T follicular helper cell (primary cell): ENCODE data around the gene OSTM1.
"Not testable (repeated sequence)": the region's sequence is repeated elsewhere in the genome, so short reads cannot be mapped to it uniquely, and the experiment has no call there.

Source experiments
- DNase-seq: peaks from one replicate; pipeline ENCODE4 v3.0.0-alpha.2; 2020; ENCODE audit warnings: low read depth

The OSTM1 gene

DNA sequence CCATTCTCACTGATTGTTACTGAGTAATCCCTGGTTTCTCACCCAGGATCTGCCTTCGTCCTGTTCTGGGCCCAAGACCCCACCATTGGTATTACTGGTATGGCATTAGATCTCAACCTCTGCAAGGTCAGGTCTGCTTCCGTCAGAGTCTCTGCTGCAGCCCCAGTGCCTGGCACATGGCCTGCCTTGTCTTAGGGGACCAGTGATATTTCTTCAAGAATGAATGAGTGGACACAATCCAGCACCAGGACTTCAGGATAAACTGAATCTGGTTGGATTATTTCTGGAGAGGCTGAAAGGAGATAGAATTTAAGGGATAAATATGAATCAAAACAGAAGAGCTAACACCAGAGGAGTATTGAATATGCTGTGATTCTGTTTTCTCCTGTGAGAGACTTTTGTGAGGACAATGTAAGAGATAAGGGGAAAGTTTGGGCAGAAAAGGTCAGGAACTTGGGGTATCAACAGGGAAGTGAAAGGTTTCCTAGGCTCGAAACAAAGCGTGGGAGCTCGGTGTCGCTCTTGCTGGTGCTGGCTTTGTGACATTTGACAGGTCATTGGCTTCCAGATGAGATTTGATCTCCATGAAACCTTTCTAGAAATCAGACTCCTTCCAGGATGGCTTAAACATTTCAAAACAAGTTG is 53.9 kb downstream of the OSTM1 start:
- no peak for DNase-seq

DNA sequence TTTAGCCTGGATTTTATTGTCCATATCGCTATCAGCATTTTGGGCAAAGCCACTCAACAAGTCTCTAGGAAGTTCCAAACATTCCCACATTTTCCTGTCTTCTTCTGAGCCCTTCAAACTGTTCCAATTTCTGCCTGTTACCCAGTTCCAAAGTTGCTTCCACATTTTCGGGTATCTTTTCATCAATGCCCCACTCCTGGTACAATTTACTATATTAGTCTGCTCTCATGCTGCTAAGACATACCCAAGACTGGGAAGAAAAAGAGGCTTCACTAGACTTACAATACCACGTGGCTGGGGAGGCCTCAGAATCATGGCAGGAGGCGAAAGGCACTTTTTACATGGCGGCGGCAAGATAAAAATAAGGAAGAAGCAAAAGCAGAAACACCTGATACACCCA is 58.3 kb downstream of the OSTM1 start:
- DNase-seq, result not testable (repeated sequence)

DNA sequence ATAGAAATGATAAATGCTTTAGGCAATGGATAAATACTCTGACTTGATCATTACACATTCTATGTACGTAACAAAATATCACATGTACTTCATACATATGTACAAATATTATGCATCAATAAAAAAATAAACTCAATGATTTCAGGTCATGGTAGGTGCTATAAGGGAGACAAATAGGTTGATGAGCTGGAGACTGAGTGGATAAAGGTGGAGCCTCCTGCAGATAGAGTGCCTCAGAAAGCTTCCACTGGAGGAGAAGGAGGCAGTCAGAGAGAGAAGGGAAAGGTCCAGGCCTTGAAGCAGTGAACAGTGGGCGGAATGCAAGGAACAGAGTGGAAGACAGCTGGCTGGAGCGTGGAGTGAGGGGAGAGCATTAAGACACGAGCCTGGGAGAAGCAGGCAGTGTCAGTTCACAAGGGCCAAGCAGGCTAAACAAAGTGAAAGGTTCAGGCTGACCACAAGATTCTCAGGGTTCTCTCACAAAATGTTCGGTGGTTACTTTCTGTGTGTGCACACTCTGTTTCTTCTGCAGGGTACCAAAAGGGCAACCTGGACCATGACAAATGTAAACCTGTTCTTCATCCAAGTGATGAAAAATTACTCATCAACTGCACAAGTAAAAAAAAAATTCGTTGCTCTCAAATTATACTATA is 60.6 kb downstream of the OSTM1 start:
- DNase-seq, result no peak

DNA sequence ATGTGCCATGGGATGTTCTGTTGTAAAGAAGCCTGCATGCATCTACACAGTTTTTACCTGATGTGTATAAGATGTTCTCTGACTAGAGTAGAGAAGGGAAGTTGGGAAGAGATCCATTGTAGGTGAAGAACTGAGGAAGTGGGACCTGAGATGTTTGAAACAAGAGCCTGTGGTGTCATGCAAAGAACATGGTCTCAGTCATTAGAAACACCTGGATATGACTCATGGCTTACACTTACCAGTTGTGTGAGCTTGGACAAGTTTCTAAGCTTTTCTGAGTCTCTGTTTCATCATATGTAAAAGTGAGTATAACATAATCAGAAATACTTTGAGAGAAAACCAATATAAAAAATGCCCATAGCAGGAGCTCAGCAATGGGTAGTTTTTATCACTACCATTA is 64.6 kb downstream of the OSTM1 start:
- DNase-seq, result no peak

DNA sequence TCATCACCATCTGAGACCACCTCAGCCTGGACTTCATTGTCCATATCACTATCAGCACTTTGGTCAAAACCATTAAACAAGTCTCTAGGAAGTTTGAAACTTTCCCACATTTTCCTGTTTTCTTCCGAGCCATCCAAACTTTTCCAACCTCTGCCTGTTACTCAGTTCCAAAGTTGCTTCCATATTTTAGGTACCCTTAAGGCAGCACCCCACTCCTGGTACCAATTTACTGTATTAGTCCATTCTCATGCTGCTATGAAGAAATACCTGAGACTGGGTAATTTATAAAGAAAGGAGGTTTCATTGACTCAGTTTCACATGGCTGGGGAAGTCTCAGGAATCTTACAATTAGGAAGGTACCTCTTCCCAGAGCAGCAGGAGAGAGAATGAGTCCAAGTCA is 65.3 kb downstream of the OSTM1 start:
- DNase-seq, result not testable (repeated sequence)

DNA sequence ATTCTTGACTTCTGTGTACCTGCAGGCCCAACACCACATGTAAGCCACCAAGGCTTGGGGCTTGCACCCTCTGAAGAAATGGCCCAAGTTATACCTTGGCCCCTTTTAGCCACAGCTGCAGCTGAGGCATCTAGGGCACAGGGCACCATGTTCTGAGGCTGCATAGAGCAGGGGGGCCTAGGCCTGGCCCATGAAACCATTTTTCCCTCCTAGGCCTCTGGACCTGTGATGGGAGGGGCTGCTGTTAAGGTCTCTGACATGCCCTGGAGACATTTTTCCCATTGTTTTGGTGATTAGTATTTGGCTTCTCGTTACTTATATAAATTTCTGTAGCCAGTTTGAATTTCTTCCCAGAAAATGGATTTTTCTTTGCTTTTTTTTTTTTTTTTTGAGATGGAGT is 66.2 kb downstream of the OSTM1 start:
- DNase-seq, result no peak

DNA sequence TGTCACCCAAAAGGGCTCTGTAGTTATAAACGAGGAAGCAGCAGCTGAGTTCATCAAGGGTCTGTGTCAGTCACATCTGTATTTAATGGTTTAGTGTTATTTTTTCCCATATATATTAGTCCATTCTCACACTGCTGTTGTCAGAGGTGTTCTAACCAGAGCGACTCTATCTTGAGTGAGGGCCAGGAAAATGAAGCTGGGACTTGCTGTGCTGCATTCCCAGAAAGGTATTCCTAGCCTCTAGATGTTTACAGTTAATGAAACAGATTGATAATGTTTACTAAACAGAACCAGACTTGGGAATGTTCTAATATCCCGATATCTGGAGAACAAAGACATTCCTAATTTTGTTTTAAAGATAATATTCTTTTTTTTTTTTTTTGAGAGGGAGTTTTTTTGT is 68.6 kb downstream of the OSTM1 start:
- no peak for DNase-seq

DNA sequence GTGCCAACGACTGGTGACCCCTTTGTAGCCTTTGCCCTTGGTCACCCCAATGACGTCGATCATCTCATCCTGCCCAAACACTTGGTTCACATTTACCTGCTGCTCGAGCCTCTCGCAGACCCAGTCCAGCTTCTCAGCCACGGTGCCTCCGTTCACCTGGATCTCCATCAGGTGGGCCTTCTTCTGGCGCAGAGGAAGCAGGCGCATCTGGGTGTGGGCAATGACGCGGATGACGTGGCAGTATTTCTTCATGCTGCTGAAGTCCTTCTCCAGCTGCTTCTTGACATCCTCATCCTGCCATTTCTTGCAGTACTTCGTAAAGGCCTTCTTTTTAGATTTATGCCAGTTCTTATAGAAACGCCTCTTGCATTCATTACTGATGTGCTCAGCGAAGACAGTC is 69.7 kb downstream of the OSTM1 start:
- DNase-seq, result no peak

DNA sequence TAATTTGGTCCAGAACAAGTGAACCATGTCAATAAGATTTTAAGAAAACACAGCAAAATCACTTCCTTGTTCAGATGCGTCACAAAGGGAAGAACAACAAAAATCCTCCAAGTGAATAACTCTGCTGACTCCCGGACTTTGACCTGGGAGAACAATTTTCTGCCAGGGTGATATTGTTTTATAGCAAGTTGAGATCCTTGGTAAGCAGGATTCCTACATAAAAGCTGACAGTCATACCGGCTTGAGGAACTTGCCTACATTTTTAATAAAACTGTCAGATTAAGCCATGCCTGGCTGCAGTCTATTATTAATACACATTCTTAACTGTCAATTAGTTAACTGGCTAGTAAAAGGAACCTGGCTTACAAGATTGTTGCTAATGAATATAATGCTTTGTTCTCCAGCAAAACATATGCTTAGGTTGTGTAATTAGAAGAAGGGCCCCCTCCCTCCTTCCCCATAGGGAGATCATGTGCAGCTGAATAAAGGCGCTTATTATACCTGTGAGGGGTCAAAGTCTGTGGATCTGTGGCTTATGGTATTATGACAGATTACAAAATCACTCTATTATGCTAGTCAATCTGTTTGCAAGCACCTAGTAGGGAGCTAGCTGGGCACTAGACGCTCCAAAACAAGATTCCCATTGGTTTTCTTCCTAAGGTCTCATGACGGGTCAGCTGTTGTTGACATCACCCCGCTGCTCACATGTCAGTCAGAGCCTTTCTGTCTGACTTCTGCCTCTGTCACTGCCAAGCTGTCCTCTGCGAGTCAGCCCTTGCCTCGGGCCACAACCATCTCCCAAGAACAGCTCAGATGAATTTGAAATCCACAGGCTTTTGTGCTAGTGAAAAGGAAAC is 71.9 kb downstream of the OSTM1 start:
- DNase-seq, result no peak

DNA sequence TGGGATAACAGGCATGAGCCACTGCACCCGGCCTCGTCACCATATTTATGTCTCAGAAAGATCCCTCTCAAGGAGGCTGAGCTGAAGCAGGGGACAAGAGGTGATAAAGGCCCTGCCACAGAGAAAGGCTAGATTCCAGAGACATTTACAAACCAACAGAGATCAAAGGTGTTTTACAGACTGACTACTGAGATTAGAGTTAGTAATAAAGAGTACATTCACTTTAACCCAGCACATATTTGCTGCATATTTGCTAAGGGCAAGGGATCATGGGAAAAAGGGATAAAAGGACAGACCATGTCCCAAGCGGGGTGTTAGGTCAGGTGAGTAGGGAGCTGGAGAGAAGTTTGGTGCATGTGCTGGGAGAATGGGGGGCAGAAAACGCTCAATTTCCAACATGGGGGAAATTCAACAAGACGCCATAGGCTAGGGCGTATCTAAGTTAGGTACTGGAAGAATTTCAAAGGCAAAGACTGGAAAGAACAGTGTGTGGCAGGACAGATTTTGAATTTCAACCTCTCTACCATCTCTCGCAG is 72.8 kb downstream of the OSTM1 start:
- no peak for DNase-seq

DNA sequence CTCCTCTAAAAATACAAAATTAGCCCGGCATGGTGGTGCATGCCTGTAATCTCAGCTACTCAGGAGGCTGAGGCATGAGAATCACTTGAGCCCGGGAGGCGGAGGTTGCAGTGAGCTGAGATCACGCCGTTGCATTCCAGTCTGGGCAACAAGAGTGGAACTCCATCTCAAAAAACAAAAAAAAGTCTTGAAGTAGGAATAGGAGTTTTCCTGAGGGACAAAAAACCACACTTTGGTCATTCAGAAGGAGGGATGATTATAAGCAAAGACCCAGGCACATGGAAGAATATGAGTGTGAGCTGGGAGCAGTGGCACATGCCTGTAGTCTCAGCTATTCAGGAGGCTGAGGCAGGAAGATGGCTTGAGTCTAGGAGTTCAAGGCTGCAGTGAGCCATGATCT is 74.3 kb downstream of the OSTM1 start:
- not testable (repeated sequence) for DNase-seq

DNA sequence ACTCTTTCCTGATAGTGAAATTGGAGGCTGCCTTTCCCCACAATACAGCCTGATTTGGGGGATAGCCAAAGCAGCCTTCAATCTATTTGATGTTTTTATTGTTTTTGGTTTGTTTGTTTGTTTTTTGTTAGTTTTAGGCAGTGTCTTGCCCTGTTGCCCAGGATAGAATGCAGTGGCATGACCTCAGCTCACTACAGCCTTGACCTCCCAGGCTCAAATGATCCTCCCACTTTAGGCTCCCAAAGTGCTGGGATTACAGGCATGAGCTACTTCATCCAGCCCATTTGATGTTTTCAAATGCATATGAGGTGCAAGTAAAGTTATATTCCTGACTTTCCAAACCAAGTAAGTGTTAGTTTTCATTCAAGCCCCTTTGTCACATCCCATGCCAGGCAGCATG is 75.2 kb downstream of the OSTM1 start:
- DNase-seq, result no peak

DNA sequence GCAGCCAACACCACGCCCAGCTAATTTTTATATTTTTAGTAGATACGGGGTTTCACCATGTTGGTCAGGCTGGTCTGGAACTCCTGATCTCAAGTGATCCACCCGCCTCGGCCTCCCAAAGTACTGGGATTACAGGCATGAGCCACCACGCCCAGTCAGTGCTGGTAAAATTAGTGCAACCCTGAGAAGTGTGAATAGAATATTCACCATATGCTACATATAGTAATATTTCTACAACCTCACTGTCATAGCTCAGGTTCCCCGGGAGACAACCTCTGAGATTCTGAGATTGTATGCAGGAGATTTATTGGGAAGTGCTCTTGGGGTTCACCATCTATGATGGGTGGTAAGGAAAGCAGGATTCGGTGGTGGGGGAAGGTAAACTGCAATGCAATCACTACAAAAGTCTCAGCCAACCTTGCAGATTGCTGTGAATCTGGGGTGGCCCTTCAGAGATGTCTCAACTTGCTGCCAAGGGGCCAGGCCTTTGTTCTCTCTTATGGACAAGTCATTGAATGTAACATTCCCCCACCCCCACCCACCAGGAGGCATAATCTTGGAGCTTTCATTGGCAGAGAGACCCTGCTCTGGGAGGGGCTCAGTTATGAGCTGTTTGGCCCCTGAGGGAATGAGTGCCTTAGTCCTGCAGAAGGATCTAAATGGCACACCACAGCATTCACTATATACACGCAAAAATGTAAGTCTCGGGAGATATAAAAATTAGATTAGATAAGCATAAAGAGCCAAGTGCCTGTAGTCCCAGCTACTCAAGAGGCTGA is 82.6 kb downstream of the OSTM1 start:
- no peak for DNase-seq
